GM18508 (cell line): Measurements from ENCODE around the gene HSPA4.

ENCODE experiments used
- ATAC-seq: cut with Tn5 transposase; IDR thresholded peaks from one replicate; pipeline ENCODE4 v1.9.1; 2021; ENCODE audit warnings: moderate number of reproducible peaks; ENCODE audit not compliant: insufficient read depth, unreplicated experiment

Gene HSPA4

GRCh38 chr5:133147815-133148567, 96.2 kb downstream of the HSPA4 start:
- ATAC-seq = no peak

- no peak for ATAC-seq
These were observed 97.5 kb downstream of the HSPA4 start for GRCh38 chr5:133149345-133149744.

- ATAC-seq = no peak
These were observed 99.2 kb downstream of the HSPA4 start for GRCh38 chr5:133150909-133151544.

- no peak for ATAC-seq
These were observed 102.7 kb downstream of the HSPA4 start for GRCh38 chr5:133154274-133155075.

- no peak for ATAC-seq
These were observed 103.6 kb downstream of the HSPA4 start for GRCh38 chr5:133155326-133155969.
